Uterus (tissue), 4 donors: ENCODE measurements around the gene ARHGEF25. TPM values are rescaled to one million over a fixed set of nuclear protein-coding genes. Genes with fewer than 3 reads are reported as not detected.

ENCODE experiments used
- DNase-seq, 2 donors: peaks; one replicate each; pipeline ENCODE4 v3.0.0-alpha.2; 2019 to 2020
- H3K27ac ChIP-seq, 2 donors: fragments of 200-600 bp; sonication (generic); 1 replicate in 1 of 2; 2 replicates in 1 of 2; pipeline ENCODE4 v1.5.1; 2016 to 2018
- H3K27me3 ChIP-seq, 2 donors: fragments of 200-600 bp; sonication (generic); one replicate each; pipeline ENCODE4 v1.5.1; 2018 to 2019; ENCODE audit warnings: control low read depth in 1 of 2
- H3K36me3 ChIP-seq, 2 donors: fragments of 200-600 bp; sonication (generic); one replicate each; pipeline ENCODE4 v1.5.1; 2019; ENCODE audit warnings: control low read depth in 1 of 2
- H3K4me1 ChIP-seq, 2 donors: fragments of 200-600 bp; sonication (generic); one replicate each; pipeline ENCODE4 v1.5.1; 2018 to 2019; ENCODE audit warnings: control low read depth in 1 of 2
- H3K4me3 ChIP-seq, 2 donors: fragments of 200-600 bp; sonication (generic); 1 replicate in 1 of 2; 2 replicates in 1 of 2; pipeline ENCODE4 v1.5.1; 2018 to 2019; ENCODE audit warnings: mild to moderate bottlenecking in 1 of 2
- H3K9me3 ChIP-seq, 2 donors: fragments of 200-600 bp; sonication (generic); one replicate each; pipeline ENCODE4 v1.5.1; 2019; ENCODE audit warnings: control low read depth in 1 of 2
- CTCF ChIP-seq, 4 experiments: fragments of 200-600 bp in 2 of 4; fragments of 450-650 bp in 2 of 4; sonication (generic) in 2 of 4; IDR thresholded peaks; one replicate each; pipeline ENCODE4 v1.5.1; 2016 to 2019; ENCODE audit warnings: antibody characterized with exemption in 4 of 4, mild to moderate bottlenecking in 2 of 4, moderate library complexity in 1 of 4
- POLR2A ChIP-seq, 2 donors: fragments of 450-650 bp; IDR thresholded peaks; one replicate each; pipeline ENCODE4 v1.6.1; 2016; ENCODE audit warnings: antibody characterized with exemption in 2 of 2, mild to moderate bottlenecking in 1 of 2, moderate library complexity in 1 of 2
- intact Hi-C: fragments of 100-400 bp; cut with DNase I; formaldehyde crosslinking; loops from one replicate; pipeline ENCODE4 v1.15.1; 2023; ENCODE audit warnings: low total_unique reads
- total RNA-seq, 4 donors: library from RNA; depleted of rRNA in 3 of 4; stranded (reverse); fragments of >200 nt in 3 of 4; gene quantifications; one replicate each; pipeline versions ENCODE4 v1.1.0 to v1.2.4, GENCODE V29; 2014 to 2023
- donor health status: DM: yes; HTN: yes; CAD: no.

The ARHGEF25 gene
- total RNA-seq, 4 donors from 2014 or later: 52.9 to 205 (median 85.6) TPM

- H3K27ac ChIP-seq: no peak overlapping the region
- no peaks in the 10 kb centered on the region for H3K27me3 ChIP-seq
- no peak overlapping the region for H3K4me3 ChIP-seq
- no peak for DNase-seq
- intact Hi-C loops: no loop called here
- no peaks in the 10 kb centered on the region for H3K9me3 ChIP-seq
- H3K4me1 ChIP-seq: peaks cover 0 to under 1% of the 10 kb centered on the region in 2 donors
- TF ChIP-seq CTCF (IDR thresholded peaks at IDR 0.05) (no peak), POLR2A (IDR thresholded peaks at IDR 0.05) (no peak)
- H3K36me3 ChIP-seq: no peaks in the 10 kb centered on the region
These were observed 15.1 kb downstream of the ARHGEF25 start for GRCh38 chr12:57626111-57626920.

GRCh38 chr12:57626921-57627445 lies 15.7 kb downstream of the ARHGEF25 start:
- no peaks in the 10 kb centered on the region for H3K36me3 ChIP-seq
- no peak for DNase-seq
- H3K27me3 ChIP-seq: no peaks in the 10 kb centered on the region
- H3K9me3 ChIP-seq: no peaks in the 10 kb centered on the region
- no peak for TF ChIP-seq CTCF (IDR thresholded peaks at IDR 0.05)
- TF ChIP-seq POLR2A (IDR thresholded peaks at IDR 0.05): no peak
- no peak overlapping the region for H3K27ac ChIP-seq
- intact Hi-C loops: no loop called here
- no peak overlapping the region for H3K4me3 ChIP-seq
- no peaks in the 10 kb centered on the region for H3K4me1 ChIP-seq

- Histone ChIP-seq H3K4me1 (no peaks in the 10 kb centered on the region), H3K4me3 (no peak overlapping the region), H3K36me3 (no peaks in the 10 kb centered on the region), H3K9me3 (no peaks in the 10 kb centered on the region), H3K27ac (no peak overlapping the region), H3K27me3 (no peaks in the 10 kb centered on the region)
- no peak for TF ChIP-seq CTCF (IDR thresholded peaks at IDR 0.05)
- no peak for TF ChIP-seq POLR2A (IDR thresholded peaks at IDR 0.05)
- peak in 1 of 2 donors; percentile 14 for DNase-seq
- intact Hi-C loops: no loop called here
These were observed 16.5 kb downstream of the ARHGEF25 start for GRCh38 chr12:57627501-57628279.

- Histone ChIP-seq H3K4me3 (no peak overlapping the region), H3K36me3 (no peaks in the 10 kb centered on the region), H3K9me3 (no peaks in the 10 kb centered on the region), H3K27me3 (no peaks in the 10 kb centered on the region), H3K27ac (no peak overlapping the region), H3K4me1 (no peaks in the 10 kb centered on the region)
- no peak for DNase-seq
- TF ChIP-seq POLR2A (IDR thresholded peaks at IDR 0.05) (no peak), CTCF (IDR thresholded peaks at IDR 0.05) (no peak)
- intact Hi-C loops: no loop called here
These were observed 17.3 kb downstream of the ARHGEF25 start for GRCh38 chr12:57628280-57629191.
